Ishikawa (cell line): Measurements from ENCODE around the gene GNAS.

Source experiments
- CEBPB ChIP-seq: IDR thresholded peaks from 2 replicates; pipeline ENCODE4 v1.6.1; 2012
- CREB1 ChIP-seq: IDR thresholded peaks from 2 replicates; pipeline ENCODE4 v1.6.1; 2012; ENCODE audit warnings: low read depth
- EGR1 ChIP-seq: IDR thresholded peaks from 2 replicates; pipeline ENCODE4 v1.6.1; 2012
- EP300 ChIP-seq: IDR thresholded peaks from 2 replicates; pipeline ENCODE4 v1.6.1; 2012; ENCODE audit warnings: borderline replicate concordance
- FOXM1 ChIP-seq: IDR thresholded peaks from 2 replicates; pipeline ENCODE4 v1.6.1; 2012; ENCODE audit warnings: low read depth, borderline replicate concordance
- MAX ChIP-seq: IDR thresholded peaks from 2 replicates; pipeline ENCODE4 v1.6.1; 2012
- NFIC ChIP-seq: IDR thresholded peaks from 2 replicates; pipeline ENCODE4 v1.6.1; 2012
- RAD21 ChIP-seq: IDR thresholded peaks from 2 replicates; pipeline ENCODE4 v1.6.1; 2012; ENCODE audit warnings: low read depth
- REST ChIP-seq: IDR thresholded peaks from 2 replicates; pipeline ENCODE4 v1.6.1; 2012; ENCODE audit warnings: low read depth, mild to moderate bottlenecking
- TAF1 ChIP-seq: IDR thresholded peaks from 2 replicates; pipeline ENCODE4 v1.6.1; 2012; ENCODE audit warnings: low read depth, mild to moderate bottlenecking
- TCF12 ChIP-seq: IDR thresholded peaks from 2 replicates; pipeline ENCODE4 v1.6.1; 2012; ENCODE audit warnings: low read depth
- TEAD4 ChIP-seq: IDR thresholded peaks from 2 replicates; pipeline ENCODE4 v1.6.1; 2012
- USF1 ChIP-seq: IDR thresholded peaks from 2 replicates; pipeline ENCODE4 v1.6.1; 2012
- YY1 ChIP-seq: IDR thresholded peaks from 2 replicates; pipeline ENCODE4 v1.6.1; 2012; ENCODE audit warnings: low read depth
- ZBTB7A ChIP-seq: IDR thresholded peaks from 2 replicates; pipeline ENCODE4 v1.6.1; 2012; ENCODE audit warnings: low read depth

GNAS gene

GRCh38 chr20:58938078-58938477 lies 85.6 kb downstream of the GNAS start:
- TF ChIP-seq EP300 (no peak), CEBPB (no peak), CREB1 (no peak), MAX (no peak), REST (no peak), TAF1 (no peak), YY1 (no peak), FOXM1 (no peak), NFIC (no peak), EGR1 (no peak), USF1 (no peak), ZBTB7A (no peak), TEAD4 (no peak), TCF12 (no peak), RAD21 (no peak)

GRCh38 chr20:58938541-58938940 lies 86.0 kb downstream of the GNAS start:
- no peak for TF ChIP-seq CEBPB
- no peak for TF ChIP-seq TEAD4
- TF ChIP-seq USF1, result no peak
- no peak for TF ChIP-seq EP300
- TF ChIP-seq CREB1, result no peak
- TF ChIP-seq REST, result no peak
- no peak for TF ChIP-seq TCF12
- no peak for TF ChIP-seq NFIC
- no peak for TF ChIP-seq FOXM1
- TF ChIP-seq RAD21, result no peak
- TF ChIP-seq TAF1, result no peak
- no peak for TF ChIP-seq YY1
- no peak for TF ChIP-seq ZBTB7A

- TF ChIP-seq CEBPB (no peak), TEAD4 (no peak), NFIC (no peak), USF1 (no peak), CREB1 (no peak), ZBTB7A (no peak), EP300 (no peak), REST (no peak), MAX (no peak)
These were observed 89.0 kb downstream of the GNAS start for GRCh38 chr20:58941471-58941870.

GRCh38 chr20:58942549-58942948 lies 90.0 kb downstream of the GNAS start:
- TF ChIP-seq MAX (no peak), NFIC (no peak), RAD21 (no peak), TCF12 (no peak), FOXM1 (no peak), REST (no peak), TAF1 (no peak), YY1 (no peak), USF1 (no peak), ZBTB7A (no peak), CREB1 (no peak), EGR1 (no peak), TEAD4 (no peak), CEBPB (no peak), EP300 (no peak)
